CD4-positive, alpha-beta T cell treated with Interferon alpha-2 for 1 hour (primary cell): ENCODE results near the gene PDCD11.

Experiments
- DNase-seq, 2 donors: peaks; one replicate each; pipeline ENCODE4 v3.0.0-alpha.2; 2020 to 2022

PDCD11 gene

DNA sequence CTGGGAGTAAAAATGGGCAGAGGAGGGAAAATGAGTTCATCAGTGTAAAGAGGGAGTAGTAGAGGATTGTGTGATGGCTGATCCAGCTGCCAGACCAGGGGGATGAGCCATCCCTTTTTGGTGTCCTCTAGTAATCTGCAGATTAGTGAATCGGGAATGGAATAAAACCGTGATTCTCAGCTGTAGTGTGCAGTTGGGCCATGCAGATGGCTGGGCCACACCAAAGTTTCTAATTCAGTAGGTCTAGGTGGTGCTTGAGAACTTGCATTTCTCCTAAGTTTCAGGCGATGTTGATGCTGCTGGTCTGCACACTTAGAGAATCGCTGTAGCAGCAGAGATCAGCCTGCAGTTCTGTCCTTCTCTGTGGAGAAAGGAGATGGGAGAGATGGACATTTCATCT is 22.7 kb downstream of the PDCD11 start:
- no peak for DNase-seq

DNA sequence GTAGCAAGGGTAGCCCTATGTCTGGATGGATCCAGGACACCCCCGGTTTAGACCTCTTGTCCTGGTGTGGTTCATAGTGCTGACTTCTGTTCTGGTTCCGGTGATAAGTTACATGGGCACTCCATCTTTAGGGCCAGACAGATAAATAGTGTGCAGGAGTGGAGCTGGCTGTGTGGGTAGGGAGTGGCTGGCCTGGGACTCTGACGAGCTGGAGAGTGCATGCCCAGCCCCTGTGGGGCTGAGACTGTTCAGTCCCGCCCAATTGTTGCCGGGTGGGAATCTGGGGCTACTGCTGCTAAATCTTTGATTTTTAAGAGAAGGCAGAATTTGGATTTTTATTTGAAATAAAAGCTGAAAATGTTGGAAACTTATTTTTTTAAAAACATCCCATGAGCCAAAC is 27.3 kb downstream of the PDCD11 start:
- no peak for DNase-seq

DNA sequence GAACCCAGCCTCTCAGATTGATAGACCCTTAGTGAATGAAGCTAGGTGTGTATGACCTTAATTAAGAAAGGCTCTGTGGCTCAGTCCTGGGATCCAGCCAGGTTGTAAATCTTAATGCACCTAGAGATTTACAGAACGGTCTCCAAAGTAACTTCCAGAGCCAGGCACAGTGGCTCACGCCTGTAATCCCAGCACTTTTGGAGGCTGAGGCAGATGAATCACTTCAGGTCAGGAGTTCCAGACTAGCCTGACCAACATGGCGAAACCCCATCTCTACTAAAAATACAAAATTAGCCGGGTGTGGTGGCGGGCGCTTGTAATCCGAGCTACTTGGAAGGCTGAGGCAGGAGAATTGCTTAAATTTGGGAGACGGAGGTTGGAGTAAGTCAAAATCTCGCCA is 31.4 kb downstream of the PDCD11 start:
- DNase-seq = no peak

DNA sequence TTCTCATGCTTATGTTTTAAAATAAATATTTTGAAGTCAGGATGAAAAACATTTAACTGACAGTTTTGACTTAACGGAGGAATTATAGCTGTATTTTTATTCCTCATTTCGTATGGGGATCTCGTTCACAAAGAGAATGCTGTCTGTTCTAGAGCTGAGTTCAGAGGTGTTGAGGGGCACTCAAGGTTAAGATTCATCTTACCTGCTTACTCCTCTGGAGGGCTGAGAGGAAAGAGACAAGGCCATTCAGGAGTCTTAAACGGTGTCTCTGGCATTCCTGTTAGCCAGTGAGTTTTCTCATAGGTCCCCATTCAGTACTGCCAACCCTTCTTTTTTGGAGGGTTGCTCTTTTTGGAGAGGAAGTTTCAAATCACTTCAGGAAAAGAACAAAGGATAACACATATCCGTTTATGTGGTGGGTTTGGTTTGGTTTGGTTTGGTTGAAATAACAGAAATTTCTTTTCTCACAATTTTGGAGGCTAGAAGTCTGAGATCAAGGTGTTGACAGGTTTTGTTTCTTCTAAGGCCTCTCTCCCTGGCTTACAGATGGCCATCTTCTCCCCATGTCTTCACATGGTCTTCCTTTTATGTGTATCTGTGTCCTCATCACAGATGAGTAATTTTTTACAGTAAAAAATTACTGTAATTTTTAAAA is 32.7 kb downstream of the PDCD11 start:
- no peak for DNase-seq

DNA sequence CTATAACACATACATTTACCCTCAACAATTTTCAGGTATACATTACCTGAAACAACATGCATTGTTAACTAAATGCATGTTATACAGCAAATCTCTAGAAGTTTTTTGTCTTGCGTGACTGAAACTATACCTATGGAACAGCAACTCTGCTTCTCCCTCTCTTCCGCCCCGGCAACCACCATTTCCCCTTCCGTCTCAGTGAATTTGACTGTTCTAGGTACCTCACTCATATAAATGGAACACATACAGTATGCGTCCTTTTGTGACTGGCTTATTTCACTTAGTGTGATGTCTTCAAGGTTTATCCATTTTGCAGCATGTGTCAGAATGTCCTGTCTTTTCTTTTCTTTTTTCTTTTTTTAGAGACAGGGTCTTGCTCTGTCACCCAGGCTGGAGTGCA is 33.2 kb downstream of the PDCD11 start:
- DNase-seq = no peak

DNA sequence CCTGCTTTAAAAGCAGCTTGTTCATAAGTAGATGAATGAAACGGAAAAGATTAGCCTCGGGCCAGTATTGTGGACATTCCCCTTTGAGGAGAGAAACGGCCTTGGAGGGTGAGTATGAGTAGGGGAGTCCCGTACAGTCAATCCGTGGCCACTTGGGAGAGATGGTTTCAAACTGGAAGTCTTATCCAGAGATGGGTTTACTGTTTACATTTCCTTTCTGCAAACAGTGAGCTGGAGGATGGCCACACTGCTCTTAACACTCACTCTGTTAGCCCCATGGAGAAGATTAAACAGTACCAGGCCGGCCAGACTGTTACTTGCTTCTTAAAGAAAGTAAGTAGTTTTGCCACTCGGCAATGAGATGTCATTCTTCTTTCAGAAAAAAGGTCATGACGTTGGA is 35.5 kb downstream of the PDCD11 start:
- no peak for DNase-seq

DNA sequence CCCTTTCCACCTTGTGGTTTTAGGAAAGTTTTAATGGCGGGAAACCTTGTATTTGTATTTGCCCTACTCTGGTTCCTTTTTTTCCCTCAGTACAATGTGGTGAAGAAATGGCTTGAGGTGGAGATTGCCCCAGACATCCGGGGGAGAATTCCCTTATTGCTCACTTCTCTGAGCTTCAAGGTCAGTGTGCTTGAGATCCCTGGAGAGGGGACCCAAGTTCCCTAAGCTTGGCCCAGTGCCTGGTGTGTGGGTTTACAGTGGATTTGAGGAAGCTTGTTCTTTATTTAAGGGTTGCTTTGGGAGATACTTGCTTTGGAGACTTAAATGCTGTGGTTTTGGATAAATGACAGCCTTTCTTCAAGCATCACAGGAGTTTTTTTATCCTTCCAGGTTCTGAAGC is 37.4 kb downstream of the PDCD11 start:
- no peak for DNase-seq

DNA sequence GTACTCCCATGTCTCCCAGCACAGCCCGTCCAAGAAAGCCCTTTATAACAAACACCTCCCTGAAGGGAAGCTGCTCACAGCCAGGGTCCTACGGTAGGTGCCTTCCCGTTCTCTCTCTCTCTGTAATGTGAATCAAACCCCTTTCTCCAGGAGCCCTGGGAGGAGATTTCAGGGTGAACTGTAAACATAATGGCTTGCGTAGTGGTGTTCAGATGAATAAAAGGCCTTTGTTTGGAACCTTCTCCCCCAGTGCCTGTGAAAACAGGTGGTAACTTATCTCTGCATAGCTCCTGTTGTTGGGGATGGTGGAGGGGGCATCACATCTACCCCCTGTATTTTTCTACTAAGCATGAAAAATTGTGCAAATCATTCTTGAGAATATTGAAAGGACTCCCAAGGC is 43.4 kb downstream of the PDCD11 start:
- no peak for DNase-seq

DNA sequence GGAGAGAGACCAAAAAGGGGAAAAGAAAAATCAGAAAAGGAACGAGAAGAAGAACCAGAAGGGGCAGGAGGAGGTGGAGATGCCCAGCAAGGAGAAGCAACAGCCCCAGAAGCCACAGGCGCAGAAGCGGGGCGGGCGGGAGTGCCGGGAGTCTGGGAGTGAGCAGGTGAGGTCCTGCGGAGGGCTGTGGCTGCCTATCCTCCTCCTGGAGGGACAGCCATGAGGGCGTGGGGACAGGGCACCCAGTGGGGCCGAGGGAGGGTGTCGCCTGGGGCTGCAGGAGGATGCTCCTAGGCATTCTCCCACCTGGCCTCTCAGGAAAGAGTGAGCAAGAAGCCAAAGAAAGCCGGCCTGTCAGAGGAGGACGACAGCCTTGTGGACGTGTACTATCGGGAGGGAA is 44.0 kb downstream of the PDCD11 start:
- DNase-seq = no peak

DNA sequence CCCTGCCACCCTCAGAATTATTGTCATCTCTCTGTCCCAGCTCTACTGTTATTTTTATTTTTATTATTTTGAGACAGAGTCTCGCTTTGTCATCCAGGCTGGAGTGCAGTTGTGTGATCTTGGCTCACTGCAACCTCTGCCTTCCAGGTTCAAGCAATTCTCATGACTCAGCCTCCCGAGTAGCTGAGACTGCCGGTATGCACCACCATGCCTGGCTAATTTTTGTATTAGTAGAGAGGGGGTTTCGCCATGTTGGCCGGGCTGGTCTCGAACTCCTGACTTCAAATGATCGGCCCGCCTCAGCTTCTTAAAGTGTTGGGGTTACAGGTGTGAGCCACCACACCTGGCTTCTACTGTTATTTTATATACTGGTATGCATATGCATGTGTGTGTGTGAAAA is 44.8 kb downstream of the PDCD11 start:
- DNase-seq = no peak

DNA sequence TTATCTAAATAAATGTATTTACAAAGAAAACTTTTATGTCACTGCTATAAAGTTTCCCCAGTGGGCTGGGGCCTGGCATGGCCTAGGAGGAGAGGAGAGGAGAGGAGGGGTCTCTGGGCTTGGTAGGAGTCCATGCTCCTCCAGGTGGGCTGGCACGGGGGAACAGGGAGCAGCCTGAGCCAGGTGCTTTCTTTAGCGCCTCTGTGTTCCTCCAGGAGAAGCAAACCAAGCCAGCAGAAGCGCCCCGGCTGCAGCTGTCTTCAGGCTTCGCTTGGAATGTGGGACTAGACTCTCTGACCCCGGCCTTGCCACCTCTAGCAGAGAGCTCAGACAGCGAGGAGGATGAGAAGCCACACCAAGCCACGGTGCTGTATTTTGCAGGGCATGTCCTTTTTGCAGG is 45.2 kb downstream of the PDCD11 start:
- DNase-seq = no peak

DNA sequence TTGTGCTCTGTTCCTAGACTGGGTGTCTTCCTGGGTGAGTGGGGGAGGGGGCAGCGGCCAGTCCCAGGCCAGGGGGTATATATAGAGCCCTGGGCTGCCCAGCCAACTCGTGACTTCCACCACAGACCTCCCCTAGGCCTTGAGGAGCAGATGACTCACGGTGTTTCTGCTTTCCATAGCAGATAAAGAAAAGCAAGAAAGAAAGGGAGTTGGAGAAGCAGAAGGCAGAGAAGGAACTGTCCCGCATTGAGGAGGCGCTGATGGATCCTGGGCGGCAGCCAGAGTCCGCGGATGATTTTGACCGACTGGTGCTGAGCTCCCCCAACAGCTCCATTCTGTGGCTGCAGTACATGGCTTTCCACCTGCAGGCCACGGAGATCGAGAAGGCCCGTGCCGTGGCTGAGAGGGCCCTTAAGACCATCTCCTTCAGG is 45.6 kb downstream of the PDCD11 start:
- DNase-seq = no peak

DNA sequence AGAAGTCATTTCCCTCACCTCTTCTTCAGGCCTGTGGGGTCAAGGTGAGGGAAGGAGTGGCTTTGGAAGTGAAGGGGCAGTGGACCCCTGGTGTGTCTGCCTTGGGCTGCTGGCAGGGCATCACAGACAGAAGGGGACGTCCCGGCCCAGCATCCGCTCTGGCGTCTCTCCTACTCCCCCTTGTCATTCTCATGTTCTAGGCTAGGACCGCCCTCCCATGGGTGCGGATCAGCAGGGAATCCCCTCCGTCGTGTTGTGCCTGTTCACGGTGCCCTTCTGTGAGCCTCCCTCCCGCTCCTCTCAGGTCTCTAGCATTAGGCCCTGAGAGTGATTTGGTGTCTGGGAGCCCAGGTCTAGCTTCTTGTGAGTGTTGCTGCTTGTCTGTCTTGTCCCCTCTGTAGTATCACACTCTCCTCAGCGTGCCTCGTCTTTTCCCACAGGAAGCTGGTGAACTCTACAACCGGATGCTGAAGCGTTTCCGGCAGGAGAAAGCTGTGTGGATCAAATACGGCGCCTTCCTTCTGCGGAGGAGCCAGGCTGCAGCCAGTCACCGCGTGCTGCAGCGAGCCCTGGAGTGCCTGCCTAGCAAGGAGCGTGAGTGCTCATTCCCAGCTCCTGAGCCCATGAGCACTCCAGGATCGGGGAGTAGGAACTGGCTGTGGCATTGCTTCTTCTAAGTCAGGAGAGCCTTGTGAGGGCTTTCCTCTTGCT is 47.2 kb downstream of the PDCD11 start:
- DNase-seq = no peak

DNA sequence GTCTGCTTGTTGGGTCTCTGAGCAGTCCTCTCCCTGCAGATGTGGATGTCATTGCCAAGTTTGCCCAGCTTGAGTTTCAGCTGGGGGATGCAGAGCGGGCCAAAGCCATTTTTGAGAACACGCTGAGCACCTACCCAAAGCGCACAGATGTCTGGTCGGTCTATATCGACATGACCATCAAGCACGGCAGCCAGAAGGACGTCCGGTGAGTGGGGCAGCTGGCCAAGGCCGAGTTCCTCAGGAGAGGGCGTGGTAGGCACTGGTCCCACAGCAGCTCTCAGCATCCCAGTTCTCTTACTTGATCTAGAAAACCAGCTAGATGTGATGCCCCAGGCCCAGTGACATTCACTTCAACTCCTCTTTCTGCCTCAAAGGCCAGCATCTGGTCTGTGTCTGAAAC is 48.1 kb downstream of the PDCD11 start:
- DNase-seq = no peak

DNA sequence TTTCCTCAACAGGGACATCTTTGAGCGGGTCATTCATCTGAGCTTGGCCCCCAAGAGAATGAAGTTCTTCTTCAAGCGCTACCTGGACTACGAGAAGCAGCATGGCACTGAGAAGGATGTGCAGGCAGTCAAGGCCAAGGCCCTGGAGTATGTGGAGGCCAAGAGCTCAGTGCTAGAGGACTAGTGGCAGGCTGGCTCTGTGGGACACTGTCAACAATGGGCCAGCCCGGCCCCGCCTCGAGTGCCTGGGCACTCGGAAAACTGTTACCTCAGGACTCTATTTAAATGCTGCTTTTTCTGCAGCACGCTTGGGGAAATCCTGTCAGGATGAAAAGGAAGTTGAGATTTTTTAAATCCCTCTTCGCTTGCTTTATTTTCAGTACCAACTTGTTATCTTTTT is 48.9 kb downstream of the PDCD11 start:
- DNase-seq = no peak

DNA sequence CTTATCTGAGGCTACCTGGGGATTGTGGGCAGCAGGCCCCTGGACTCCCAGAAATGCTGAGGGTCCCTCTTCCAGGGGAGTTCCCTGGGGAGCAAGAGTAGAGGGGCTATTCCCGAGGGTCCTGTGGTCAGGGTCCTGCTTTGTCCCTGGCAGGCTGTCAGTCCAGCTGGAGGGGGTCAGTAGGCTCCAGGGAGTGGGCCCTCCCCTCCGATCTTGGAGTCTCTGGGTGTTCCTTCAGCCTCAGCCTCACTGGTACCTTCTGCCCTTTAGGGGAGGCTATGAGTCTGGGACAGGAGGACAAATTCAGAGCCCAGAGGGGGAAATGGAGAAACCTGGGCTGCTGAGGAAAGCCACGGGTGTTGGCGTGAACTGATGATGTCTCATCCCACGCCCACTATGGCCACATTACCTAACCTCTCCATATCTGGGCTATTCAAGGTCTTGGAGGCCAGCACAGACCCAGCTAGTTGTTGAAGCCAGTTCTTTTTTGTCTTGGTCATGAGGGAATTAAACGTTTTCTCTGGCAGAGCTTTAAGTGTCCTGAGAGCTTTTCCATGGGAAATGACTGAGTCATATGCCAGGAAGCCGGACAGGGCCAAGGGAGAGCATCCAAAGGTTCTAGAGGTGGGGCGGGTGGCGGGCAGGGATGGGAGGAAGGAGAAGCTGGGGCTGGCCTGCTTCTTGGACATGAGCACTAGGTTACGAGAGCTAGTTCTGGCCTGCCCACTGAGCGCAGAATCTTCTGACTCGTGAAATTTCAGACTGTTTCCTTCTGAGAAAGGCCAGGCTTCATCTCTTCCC is 49.5 kb downstream of the PDCD11 start:
- no peak for DNase-seq

DNA sequence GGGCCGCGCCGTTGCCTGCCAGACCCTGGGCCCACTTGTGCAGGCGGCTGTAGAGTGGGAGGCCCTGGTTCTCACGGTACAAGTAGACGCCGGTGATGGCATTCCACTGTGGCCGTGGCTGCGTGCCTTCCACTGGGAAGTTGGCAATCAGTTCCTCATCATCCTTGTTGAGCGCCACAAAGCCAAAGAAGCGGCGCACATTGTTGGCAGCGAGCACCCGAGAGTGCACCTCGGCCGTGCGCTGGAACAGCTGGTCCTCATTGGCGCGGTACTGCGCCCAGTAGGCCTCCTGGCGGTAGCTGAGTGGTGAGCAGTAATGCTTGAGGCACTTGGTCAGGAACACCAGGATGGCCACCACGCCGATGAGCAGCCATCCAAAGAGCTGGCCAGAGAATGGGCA is 50.8 kb downstream of the PDCD11 start:
- DNase-seq = no peak

DNA sequence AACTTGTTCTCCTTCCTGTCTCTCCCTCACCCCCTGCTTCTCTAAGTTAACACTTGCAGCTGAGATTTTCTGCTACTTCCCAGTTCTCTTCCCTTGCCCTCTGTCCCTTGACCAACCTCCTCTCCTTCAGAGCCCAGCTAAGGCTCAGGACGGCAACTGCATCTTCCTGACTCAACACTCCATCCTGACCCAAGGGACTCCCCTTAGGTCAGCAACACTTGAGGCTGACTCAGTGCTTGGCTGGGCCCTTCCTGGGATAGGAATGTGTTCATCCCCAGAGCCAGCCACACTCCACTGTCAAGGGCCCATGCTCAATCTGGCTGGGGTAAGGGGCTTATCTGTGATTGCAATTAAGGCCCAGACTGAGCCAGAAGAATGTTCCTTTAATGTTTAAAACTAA is 52.3 kb downstream of the PDCD11 start:
- no peak for DNase-seq

DNA sequence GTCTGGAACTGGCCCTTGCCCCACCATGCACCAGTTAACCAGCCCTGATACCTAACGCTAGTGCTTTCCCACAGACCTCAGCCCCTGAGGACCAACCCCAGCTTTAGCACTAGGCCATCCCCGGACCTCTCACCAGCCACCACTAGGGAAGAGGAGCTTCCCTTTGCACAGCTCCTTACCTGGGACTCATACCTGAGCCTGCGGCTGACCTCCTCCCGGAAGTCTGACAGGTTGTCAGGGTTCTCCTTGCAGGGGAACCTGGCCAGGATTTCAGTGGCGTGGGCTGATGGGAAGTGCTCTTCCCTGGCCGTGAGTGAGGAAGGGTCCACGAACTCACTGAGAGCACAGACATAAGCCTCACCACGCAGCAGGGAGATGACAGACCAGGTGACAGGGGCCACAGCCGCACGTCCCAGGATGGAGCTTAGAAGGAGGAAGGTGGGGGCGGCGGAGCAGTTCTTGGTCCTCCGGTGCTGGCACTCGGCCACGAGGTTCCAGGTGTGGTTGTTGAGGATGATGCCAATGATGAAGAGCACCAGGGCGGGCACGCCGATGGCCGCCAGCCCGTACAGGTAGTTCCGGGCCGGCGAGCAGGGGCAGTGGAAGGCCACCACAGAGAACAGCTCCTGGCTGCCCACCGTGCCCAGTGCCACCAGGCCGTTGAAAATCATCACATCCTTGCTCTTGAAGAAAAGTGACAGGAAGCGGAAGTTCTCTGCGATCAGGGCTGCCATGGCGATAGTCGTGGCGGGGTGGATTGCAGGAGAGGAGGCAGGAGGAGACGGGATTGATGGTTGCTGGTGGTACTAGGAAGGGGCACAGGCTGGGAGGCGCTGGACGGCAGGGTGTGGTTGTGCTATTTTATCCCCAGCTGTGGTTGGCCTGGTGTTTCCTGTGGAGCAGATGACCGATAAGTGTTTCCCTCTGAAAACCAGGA is 53.0 kb downstream of the PDCD11 start:
- no peak for DNase-seq

DNA sequence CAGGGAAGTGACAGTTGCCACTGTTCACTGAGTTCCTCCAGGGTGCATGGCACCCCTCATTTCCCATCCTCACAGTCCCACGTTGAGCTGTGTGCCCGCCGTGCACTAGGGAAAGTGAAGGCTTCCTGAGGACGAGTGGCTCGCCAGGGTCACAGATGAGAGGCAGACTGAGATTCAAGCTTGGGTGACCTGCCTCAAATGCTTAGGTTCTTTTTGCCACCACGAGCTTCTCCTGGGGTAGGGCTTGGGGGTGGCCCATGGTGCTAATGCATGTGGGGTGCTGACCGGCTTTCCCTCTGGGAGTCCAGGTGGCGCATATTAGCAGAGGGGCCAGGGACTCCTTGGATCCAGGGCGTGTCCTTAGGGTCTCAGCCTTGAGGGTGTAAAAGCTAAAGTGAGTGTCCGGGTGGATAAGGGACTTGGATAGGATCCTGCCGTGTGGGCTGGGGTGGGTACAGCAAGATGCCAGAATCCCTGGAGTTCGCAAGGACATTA is 53.8 kb downstream of the PDCD11 start:
- DNase-seq = no peak

DNA sequence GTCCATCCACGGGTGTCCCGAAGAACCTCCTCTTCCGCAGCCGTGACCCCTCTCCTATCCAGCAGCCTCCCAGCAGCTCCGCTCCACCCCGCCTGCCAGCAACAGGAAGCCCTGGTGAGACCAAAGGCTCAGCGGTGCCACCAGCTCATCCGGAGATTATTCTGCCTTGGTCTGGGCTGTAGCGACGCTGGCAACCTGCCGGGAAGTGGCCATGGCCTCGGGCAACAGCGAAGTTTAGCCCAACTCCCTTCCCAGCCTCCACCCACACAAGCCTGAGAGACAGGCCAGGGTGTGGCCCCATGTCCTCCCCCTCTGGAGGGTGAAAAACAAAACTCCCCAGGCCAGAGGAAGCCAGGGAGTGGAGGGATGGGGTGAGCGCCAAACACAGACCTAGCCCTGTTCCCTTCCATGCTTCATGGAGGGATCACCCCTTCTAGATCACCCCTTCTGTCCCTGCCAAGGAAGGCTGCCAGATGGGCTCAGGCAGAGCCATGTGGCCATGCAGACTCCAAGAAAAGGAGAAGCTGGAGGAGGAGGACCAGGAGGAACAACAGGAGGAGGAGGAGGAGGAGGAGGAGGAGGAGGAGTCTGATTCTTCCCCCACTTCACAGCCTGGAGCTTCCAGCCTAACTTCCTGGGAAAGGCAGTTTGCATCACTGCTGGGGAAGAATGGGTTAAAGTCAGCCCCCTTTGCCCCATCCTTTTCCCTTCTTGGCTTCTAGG is 54.8 kb downstream of the PDCD11 start:
- peak; percentile 25 to 56 for DNase-seq
